ENCODE data around the gene WNT10A.

GRCh38 chr2:218856167-218856895, 24.3 kb upstream of the WNT10A start:
- TF ChIP-seq REST (IDR thresholded peaks at IDR 0.05; ENCODE audit: low read depth): no peak
- TF ChIP-seq CTCF (IDR thresholded peaks at IDR 0.05 in 2 of 3, conservative IDR thresholded peaks at IDR 0.05 in 1 of 3; ENCODE audit: borderline replicate concordance in 1 of 3, insufficient read depth in 1 of 3, low read depth in 2 of 3, low read length in 2 of 3): no peak
- TF ChIP-seq CEBPB (IDR thresholded peaks at IDR 0.05; ENCODE audit: low read depth): no peak
- no peak for TF ChIP-seq CBX3 (IDR thresholded peaks at IDR 0.05; ENCODE audit: low read depth)
- TF ChIP-seq SRF (IDR thresholded peaks at IDR 0.05; ENCODE audit: low read depth): no peak
- no peak for TF ChIP-seq POLR2A (IDR thresholded peaks at IDR 0.05; ENCODE audit: borderline replicate concordance, extremely low read depth, insufficient read depth, insufficient read length)
- no peak for TF ChIP-seq EZH2 (IDR thresholded peaks at IDR 0.05)
- no peak for TF ChIP-seq EGR1 (IDR thresholded peaks at IDR 0.05; ENCODE audit: low read depth)
- TF ChIP-seq POLR2AphosphoS5 (IDR thresholded peaks at IDR 0.05; ENCODE audit: low read depth, low read length): no peak
- TF ChIP-seq EZH2phosphoT487 (IDR thresholded peaks at IDR 0.05; ENCODE audit: borderline replicate concordance): no peak
- TF ChIP-seq ELF1 (IDR thresholded peaks at IDR 0.05; ENCODE audit: borderline replicate concordance, low read depth): no peak
- no peak for TF ChIP-seq ZNF274 (IDR thresholded peaks at IDR 0.05; ENCODE audit: low read depth, low read length)
- no peak for TF ChIP-seq ZFX (IDR thresholded peaks at IDR 0.05)
